GM18870 (cell line): Measurements from ENCODE around the gene PLCZ1.

ENCODE experiments used
- ATAC-seq: cut with Tn5 transposase; IDR thresholded peaks from one replicate; pipeline ENCODE4 v1.9.1; 2021; ENCODE audit warnings: moderate library complexity; ENCODE audit not compliant: unreplicated experiment

The PLCZ1 gene

DNA sequence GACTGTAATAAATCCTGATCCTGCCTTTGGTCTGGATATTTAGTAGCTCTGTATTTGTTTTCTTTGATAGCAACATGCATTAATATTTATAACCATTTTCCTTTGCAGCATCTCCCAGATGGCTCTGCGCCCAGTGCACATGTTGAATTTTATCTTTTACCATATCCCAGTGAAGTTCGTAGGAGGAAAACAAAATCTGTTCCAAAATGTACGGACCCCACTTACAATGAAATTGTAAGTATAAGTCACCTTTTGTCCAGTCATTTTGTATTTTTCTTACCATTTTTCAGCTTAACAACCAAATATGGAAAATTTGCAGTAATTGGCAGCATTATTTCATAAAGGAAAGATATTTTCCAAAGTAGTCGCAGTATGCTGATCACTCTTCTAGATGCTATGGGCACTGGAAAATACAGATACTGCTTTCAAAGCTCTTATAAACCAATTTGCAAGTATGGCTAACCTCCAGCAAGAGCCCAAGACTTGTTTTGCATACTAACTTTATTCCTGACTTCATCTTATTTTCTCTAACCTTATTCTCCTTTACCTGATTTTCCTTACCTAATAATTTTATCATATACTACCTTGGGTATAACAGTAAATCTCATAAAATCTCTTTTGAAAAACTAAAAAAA lies 97.4 kb downstream of the PLCZ1 start:
- ATAC-seq: no peak

GRCh38 chr12:18634382-18634781 lies 103.4 kb downstream of the PLCZ1 start:
- ATAC-seq: no peak
